G401.6 (cell line): Measurements from ENCODE around the gene TMEM260.

Source experiments
- FAIRE-seq: peaks from 2 replicates; lab custom pipeline; 2012; peaks lifted over from hg19 to GRCh38; lab: Jason Lieb, UNC

The TMEM260 gene

GRCh38 chr14:56579345-56580220 is at the start of gene TMEM260:
Gene TMEM260, plus strand, starts transcription at chr14:56579798. Its CDS starts 117 bp downstream, at chr14:56579915.
- peak; percentile 94 for FAIRE-seq

- FAIRE-seq, result no peak
These were observed 47.1 kb upstream of the TMEM260 start for GRCh38 chr14:56532546-56532945.

- no peak for FAIRE-seq
These were observed 44.9 kb upstream of the TMEM260 start for GRCh38 chr14:56534656-56535055.

GRCh38 chr14:56539862-56540261 is 39.7 kb upstream of the TMEM260 start:
- no peak for FAIRE-seq

- FAIRE-seq, result peak; percentile 19
These were observed 36.2 kb upstream of the TMEM260 start for GRCh38 chr14:56543436-56543835.

GRCh38 chr14:56549721-56550120 is 29.9 kb upstream of the TMEM260 start:
- FAIRE-seq, result no peak

- no peak for FAIRE-seq
These were observed 27.0 kb upstream of the TMEM260 start for GRCh38 chr14:56552615-56553014.

- FAIRE-seq, result peak; percentile 13
These were observed 25.3 kb upstream of the TMEM260 start for GRCh38 chr14:56554301-56554700.

- peak; percentile 97 for FAIRE-seq
These were observed 23.6 kb upstream of the TMEM260 start for GRCh38 chr14:56555921-56556570.

- no peak for FAIRE-seq
These were observed 20.4 kb upstream of the TMEM260 start for GRCh38 chr14:56559182-56559581.

GRCh38 chr14:56561606-56562005 is 18.0 kb upstream of the TMEM260 start:
- FAIRE-seq, result no peak

- no peak for FAIRE-seq
These were observed 16.7 kb upstream of the TMEM260 start for GRCh38 chr14:56562883-56563282.

GRCh38 chr14:56569174-56569573 is 10.4 kb upstream of the TMEM260 start:
- FAIRE-seq, result no peak

GRCh38 chr14:56570295-56570694 is 9.3 kb upstream of the TMEM260 start:
- no peak for FAIRE-seq

GRCh38 chr14:56580221-56580711 is 668 bp downstream of the TMEM260 start:
- no peak for FAIRE-seq

- no peak for FAIRE-seq
These were observed 1.6 kb downstream of the TMEM260 start for GRCh38 chr14:56581041-56581727.

- no peak for FAIRE-seq
These were observed 6.0 kb downstream of the TMEM260 start for GRCh38 chr14:56585461-56586084.

GRCh38 chr14:56587701-56588100 is 8.1 kb downstream of the TMEM260 start:
- peak; percentile 70 for FAIRE-seq

GRCh38 chr14:56590535-56590960 is 10.9 kb downstream of the TMEM260 start:
- no peak for FAIRE-seq

GRCh38 chr14:56592746-56593544 is 13.3 kb downstream of the TMEM260 start:
- peak; percentile 15 for FAIRE-seq

GRCh38 chr14:56594428-56594827 is 14.8 kb downstream of the TMEM260 start:
- peak; percentile 45 for FAIRE-seq
